Fibroblast of lung (primary cell): ENCODE data around the gene DPEP1. TPM values are rescaled to one million over a fixed set of nuclear protein-coding genes. Genes with fewer than 3 reads are reported as not detected.

Source experiments
- DNase-seq, 2 donors: peaks; one replicate each; pipeline versions ENCODE4 v3.0.0 to v3.0.0-alpha.2; 2010; ENCODE audit warnings: low read depth in 2 of 2
- H2AFZ ChIP-seq: 2 replicates; pipeline ENCODE4 v1.5.1; 2012; ENCODE audit warnings: low read length, control low read depth, inconsistent platforms
- H3K27ac ChIP-seq: 2 replicates; pipeline ENCODE4 v1.5.1; 2011; ENCODE audit warnings: low read length, control low read depth; ENCODE audit not compliant: insufficient read depth
- H3K27me3 ChIP-seq: 2 replicates; pipeline ENCODE4 v1.5.1; 2011; ENCODE audit warnings: mild to moderate bottlenecking, low read length; ENCODE audit not compliant: control insufficient read depth, insufficient read depth
- H3K36me3 ChIP-seq: 2 replicates; pipeline ENCODE4 v1.5.1; 2011; ENCODE audit warnings: low read length; ENCODE audit not compliant: control insufficient read depth, insufficient read depth
- H3K4me1 ChIP-seq: 2 replicates; pipeline ENCODE4 v1.5.1; 2011; ENCODE audit warnings: low read length; ENCODE audit not compliant: control insufficient read depth, insufficient read depth; ENCODE audit errors: extremely low read depth
- H3K4me2 ChIP-seq: 2 replicates; pipeline ENCODE4 v1.5.1; 2011; ENCODE audit warnings: low read length, control low read depth; ENCODE audit not compliant: insufficient read depth; ENCODE audit errors: extremely low read depth
- H3K4me3 ChIP-seq, 4 experiments: fragments of 200-600 bp in 1 of 4; sonication (generic) in 1 of 4; replicated peaks in 1 of 4; 2 replicates each; pipeline ENCODE4 v1.5.1; 2011 to 2016; ENCODE audit warnings: low read length in 4 of 4, low read depth in 3 of 4, mild to moderate bottlenecking in 3 of 4, control low read depth in 2 of 4, inconsistent platforms in 1 of 4, mixed read lengths in 1 of 4; ENCODE audit not compliant: insufficient read depth in 1 of 4; ENCODE audit errors: control extremely low read depth in 1 of 4
- H3K79me2 ChIP-seq: 2 replicates; pipeline ENCODE4 v1.5.1; 2012; ENCODE audit warnings: mild to moderate bottlenecking, low read length, inconsistent platforms; ENCODE audit not compliant: control insufficient read depth, insufficient read depth
- H3K9ac ChIP-seq: 2 replicates; pipeline ENCODE4 v1.5.1; 2011; ENCODE audit warnings: mild to moderate bottlenecking, low read length, control low read depth; ENCODE audit not compliant: insufficient read depth
- H3K9me3 ChIP-seq: 2 replicates; pipeline ENCODE4 v1.5.1; 2012; ENCODE audit warnings: low read depth, low read length; ENCODE audit not compliant: control insufficient read depth, insufficient read depth
- H4K20me1 ChIP-seq: 2 replicates; pipeline ENCODE4 v1.5.1; 2011; ENCODE audit warnings: low read length; ENCODE audit not compliant: control insufficient read depth, insufficient read depth; ENCODE audit errors: extremely low read depth
- EZH2 ChIP-seq: IDR thresholded peaks from 2 replicates; pipeline ENCODE4 v1.5.1; 2012; ENCODE audit warnings: low read length, control low read depth, mild to moderate bottlenecking; ENCODE audit errors: missing control alignments
- polyA plus RNA-seq, 2 donors: library from polyadenylated mRNA; depleted of rRNA in 1 of 2; stranded (reverse) in 1 of 2; unstranded in 1 of 2; fragments of >200 nt; gene quantifications; 2 replicates each; pipeline ENCODE4 v1.2.1, GENCODE V29; 2011 to 2012; ENCODE audit warnings: missing spikeins in 1 of 2
- total RNA-seq: library from RNA; depleted of rRNA; stranded (reverse); fragments of >200 nt; gene quantifications from 2 replicates; pipeline ENCODE4 v1.2.1, GENCODE V29; 2014
- TF ChIP-seq, protein P1 (sequence below), 2 donors: IDR thresholded peaks in 1 of 2; conservative IDR thresholded peaks in 1 of 2; 1 replicate in 1 of 2; 2 replicates in 1 of 2; pipeline ENCODE4 v1.5.1; 2011 to 2012; ENCODE audit warnings: low read length in 2 of 2, control low read depth in 1 of 2, inconsistent platforms in 1 of 2, low read depth in 1 of 2, mild to moderate bottlenecking in 1 of 2

DPEP1 gene
- total and polyA plus RNA-seq, 2 donors (not counting 1 experiment from before 2014, with no cell fraction given), result 0.17 TPM; not detected in 1

DNA sequence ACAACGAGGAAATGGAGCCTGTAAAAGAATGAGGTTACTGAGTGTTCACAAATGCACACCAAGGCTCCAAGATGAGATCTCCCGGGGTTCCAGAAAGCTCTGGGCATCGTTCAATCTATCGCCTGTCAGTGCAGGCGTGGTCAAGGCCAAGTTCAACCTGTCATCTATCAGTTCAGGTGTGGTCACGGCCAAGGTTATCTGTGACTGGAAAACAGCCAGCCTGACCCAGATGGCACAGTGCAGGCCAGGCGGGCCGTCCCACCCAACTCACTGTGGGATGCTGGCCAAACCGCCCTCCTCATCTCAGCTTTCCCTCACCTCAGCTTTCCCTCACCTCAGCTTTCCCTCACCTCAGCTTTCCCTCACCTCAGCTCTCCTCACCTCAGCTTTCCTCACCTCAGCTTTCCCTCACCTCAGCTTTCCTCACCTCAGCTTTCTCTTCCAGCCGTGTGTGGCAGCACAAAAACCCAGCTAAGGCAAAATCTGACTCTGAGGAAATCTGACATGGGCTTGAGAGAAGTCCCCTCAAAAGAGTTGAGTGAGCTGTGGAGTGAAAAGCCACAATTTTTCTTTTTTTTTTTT is 41.7 kb downstream of the DPEP1 start:
- Histone ChIP-seq H3K4me1 (peaks cover 4% of the 10 kb centered on the region), H3K27ac (no peak overlapping the region), H3K9ac (no peak overlapping the region), H3K4me2 (no peak overlapping the region), H3K79me2 (peaks cover 59% of the 10 kb centered on the region), H2AFZ (no peak overlapping the region), H3K4me3 (no peak overlapping the region), H3K9me3 (no peaks in the 10 kb centered on the region), H3K27me3 (no peaks in the 10 kb centered on the region), H4K20me1 (no peaks in the 10 kb centered on the region), H3K36me3 (peaks cover 9% of the 10 kb centered on the region)
- no peak for DNase-seq
- TF ChIP-seq EZH2, result no peak
- TF ChIP-seq, protein P1, sequence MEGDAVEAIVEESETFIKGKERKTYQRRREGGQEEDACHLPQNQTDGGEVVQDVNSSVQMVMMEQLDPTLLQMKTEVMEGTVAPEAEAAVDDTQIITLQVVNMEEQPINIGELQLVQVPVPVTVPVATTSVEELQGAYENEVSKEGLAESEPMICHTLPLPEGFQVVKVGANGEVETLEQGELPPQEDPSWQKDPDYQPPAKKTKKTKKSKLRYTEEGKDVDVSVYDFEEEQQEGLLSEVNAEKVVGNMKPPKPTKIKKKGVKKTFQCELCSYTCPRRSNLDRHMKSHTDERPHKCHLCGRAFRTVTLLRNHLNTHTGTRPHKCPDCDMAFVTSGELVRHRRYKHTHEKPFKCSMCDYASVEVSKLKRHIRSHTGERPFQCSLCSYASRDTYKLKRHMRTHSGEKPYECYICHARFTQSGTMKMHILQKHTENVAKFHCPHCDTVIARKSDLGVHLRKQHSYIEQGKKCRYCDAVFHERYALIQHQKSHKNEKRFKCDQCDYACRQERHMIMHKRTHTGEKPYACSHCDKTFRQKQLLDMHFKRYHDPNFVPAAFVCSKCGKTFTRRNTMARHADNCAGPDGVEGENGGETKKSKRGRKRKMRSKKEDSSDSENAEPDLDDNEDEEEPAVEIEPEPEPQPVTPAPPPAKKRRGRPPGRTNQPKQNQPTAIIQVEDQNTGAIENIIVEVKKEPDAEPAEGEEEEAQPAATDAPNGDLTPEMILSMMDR (conservative IDR thresholded peaks at IDR 0.05 in 1 of 2, IDR thresholded peaks at IDR 0.05 in 1 of 2; ENCODE audit: low read depth in 1 of 2, low read length in 2 of 2), result no peak

DNA sequence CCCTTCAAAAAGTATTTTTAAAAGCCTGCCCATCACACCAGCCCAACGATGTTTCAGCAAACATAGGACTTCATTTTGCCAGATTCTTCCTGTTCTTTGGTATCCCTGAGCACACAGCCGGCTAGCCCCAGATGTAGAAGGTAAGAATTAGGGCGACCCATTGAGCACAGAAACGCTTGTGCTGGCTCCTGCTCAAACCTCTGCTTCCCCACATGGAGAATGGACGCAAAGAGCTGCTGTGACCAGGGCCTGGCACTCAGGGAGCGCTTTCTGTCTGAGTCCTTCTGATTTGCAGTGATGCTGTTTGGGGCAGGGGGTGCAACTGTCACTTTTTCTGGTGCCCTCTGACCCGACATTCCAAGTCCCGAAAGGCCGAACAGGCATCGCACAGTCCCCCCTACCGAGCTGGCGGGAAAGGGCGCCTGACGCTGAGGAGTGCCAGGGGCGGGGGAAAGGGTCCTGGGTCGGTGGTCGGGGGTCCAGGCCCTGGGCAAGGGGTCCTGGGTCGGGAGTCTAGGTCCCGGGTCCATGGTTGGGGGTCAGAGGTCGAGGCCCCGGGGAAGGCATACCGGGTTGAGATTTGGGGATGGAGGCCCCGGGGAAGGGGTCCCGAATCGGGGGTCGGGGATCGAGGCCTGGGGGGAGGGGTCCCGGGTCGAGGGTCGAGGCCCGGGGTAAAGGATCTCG is 43.1 kb downstream of the DPEP1 start:
- no peak for TF ChIP-seq EZH2
- TF ChIP-seq, protein P1 (conservative IDR thresholded peaks at IDR 0.05 in 1 of 2, IDR thresholded peaks at IDR 0.05 in 1 of 2; ENCODE audit: low read depth in 1 of 2, low read length in 2 of 2), result no peak
- peak overlapping the region; percentile 95 for H3K9ac ChIP-seq

DNA sequence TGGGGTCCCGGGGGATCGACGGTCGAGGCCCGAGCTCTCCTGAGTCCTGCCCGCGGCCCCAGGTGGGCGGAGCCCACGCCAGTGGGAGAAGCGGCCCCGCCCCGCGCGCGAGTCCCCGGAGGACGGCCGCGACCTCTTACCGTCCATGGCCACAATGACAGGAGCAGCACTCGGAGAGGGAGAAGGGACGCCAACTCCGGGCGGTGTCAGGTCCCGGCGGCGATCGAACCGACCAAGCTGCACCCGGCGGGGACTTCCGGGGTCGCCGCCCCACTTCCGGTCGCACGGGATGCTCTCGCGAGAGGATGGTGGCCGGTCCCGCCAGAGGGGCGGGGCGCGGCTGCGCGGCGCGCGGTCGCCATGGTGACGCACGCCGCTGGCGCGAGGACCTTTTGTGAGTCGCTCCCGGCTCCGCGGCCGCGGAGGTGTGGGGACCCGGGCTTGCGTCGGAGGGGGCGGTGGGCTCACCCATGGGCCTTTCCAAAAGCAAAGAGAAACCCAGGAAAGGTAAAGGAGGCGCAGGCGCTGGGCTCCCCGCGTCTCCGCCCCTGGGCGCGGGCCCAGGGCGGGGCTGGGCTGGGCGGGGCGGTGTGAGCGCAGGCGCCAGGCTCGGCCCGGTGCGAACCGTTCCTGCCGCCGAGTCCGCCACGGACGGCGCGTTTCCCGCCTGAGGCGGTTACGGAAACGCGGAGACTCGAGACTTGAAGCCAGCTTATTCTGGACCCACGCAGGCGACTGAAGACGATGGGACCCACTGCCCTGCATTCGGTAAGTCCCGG is 44.2 kb downstream of the DPEP1 start, which contains the start of the genes CHMP1A and SPATA33:
Gene CHMP1A, minus strand, starts transcription at position 267 of the 779 bp plus-strand sequence. Its CDS starts 120 bp downstream, at position 147.
Gene SPATA33, plus strand, starts transcription at position 395 of the 779 bp plus-strand sequence. Its CDS starts 76 bp downstream, at position 471.
- TF ChIP-seq EZH2, result no peak
- TF ChIP-seq, protein P1 (conservative IDR thresholded peaks at IDR 0.05 in 1 of 2, IDR thresholded peaks at IDR 0.05 in 1 of 2; ENCODE audit: low read depth in 1 of 2, low read length in 2 of 2), result no peak
- peak within 1 kb of the TSS; percentile 83 for H3K4me2 ChIP-seq
- H3K9ac ChIP-seq, result peak within 1 kb of the TSS; percentile 95
- H3K27me3 ChIP-seq, result no peaks in the 10 kb centered on the region
- peak within 1 kb of the TSS; percentile 91 for H2AFZ ChIP-seq
- peaks cover 4% of the 10 kb centered on the region for H3K4me1 ChIP-seq
- peak within 1 kb of the TSS; percentile 91 for H3K27ac ChIP-seq
- peaks cover 2% of the 10 kb centered on the region for H3K36me3 ChIP-seq
- H3K79me2 ChIP-seq, result peaks cover 47% of the 10 kb centered on the region
- no peaks in the 10 kb centered on the region for H3K9me3 ChIP-seq
- peak within 1 kb of the TSS; percentile 70 to 92 (median 81) for H3K4me3 ChIP-seq
- H4K20me1 ChIP-seq, result no peaks in the 10 kb centered on the region
- peak; percentile 72 to 84 for DNase-seq

More for the DNA sequence above, 43.1 kb downstream of the DPEP1 start:
- Histone ChIP-seq H3K27ac (peak overlapping the region; percentile 91), H3K36me3 (peaks cover 4% of the 10 kb centered on the region), H2AFZ (no peak overlapping the region), H3K4me3 (peak overlapping the region; percentile 56 to 92 (median 74)), H3K79me2 (peaks cover 55% of the 10 kb centered on the region), H3K27me3 (no peaks in the 10 kb centered on the region), H3K4me2 (peak overlapping the region; percentile 81), H3K9me3 (no peaks in the 10 kb centered on the region), H4K20me1 (no peaks in the 10 kb centered on the region), H3K4me1 (peaks cover 4% of the 10 kb centered on the region)
- DNase-seq, result no peak
